Measurements from ENCODE around the gene GPC5. TPM values are rescaled to one million over a fixed set of nuclear protein-coding genes. Genes with fewer than 3 reads are reported as not detected.

GPC5 gene
- total and polyA plus RNA-seq, 9 of the 15 experiments (the other 6 are each of a cell fraction or from before 2014, with no cell fraction given): 0.18 to 0.27 TPM; not detected in 7

GRCh38 chr13:92734068-92734467 lies 1335.6 kb downstream of the GPC5 start (continued):
- TF ChIP-seq NBN (IDR thresholded peaks at IDR 0.05; ENCODE audit: low read depth) (no peak), CBFA2T3 (IDR thresholded peaks at IDR 0.05) (no peak), PRPF4 (IDR thresholded peaks at IDR 0.05; ENCODE audit: insufficient read depth, low read depth, low read length, poor library complexity, severe bottlenecking) (no peak), PHF21A (IDR thresholded peaks at IDR 0.05; ENCODE audit: borderline replicate concordance, low read depth) (no peak), CREB1 (IDR thresholded peaks at IDR 0.05) (no peak), CREB1 (CRISPR knock-in tag; IDR thresholded peaks at IDR 0.05) (no peak), RFX7 (CRISPR knock-in tag; IDR thresholded peaks at IDR 0.05) (no peak)
- TF ChIP-seq, protein P1, sequence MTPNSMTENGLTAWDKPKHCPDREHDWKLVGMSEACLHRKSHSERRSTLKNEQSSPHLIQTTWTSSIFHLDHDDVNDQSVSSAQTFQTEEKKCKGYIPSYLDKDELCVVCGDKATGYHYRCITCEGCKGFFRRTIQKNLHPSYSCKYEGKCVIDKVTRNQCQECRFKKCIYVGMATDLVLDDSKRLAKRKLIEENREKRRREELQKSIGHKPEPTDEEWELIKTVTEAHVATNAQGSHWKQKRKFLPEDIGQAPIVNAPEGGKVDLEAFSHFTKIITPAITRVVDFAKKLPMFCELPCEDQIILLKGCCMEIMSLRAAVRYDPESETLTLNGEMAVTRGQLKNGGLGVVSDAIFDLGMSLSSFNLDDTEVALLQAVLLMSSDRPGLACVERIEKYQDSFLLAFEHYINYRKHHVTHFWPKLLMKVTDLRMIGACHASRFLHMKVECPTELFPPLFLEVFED (CRISPR knock-in tag; conservative IDR thresholded peaks at IDR 0.05): no peak
- TF ChIP-seq, protein P2, sequence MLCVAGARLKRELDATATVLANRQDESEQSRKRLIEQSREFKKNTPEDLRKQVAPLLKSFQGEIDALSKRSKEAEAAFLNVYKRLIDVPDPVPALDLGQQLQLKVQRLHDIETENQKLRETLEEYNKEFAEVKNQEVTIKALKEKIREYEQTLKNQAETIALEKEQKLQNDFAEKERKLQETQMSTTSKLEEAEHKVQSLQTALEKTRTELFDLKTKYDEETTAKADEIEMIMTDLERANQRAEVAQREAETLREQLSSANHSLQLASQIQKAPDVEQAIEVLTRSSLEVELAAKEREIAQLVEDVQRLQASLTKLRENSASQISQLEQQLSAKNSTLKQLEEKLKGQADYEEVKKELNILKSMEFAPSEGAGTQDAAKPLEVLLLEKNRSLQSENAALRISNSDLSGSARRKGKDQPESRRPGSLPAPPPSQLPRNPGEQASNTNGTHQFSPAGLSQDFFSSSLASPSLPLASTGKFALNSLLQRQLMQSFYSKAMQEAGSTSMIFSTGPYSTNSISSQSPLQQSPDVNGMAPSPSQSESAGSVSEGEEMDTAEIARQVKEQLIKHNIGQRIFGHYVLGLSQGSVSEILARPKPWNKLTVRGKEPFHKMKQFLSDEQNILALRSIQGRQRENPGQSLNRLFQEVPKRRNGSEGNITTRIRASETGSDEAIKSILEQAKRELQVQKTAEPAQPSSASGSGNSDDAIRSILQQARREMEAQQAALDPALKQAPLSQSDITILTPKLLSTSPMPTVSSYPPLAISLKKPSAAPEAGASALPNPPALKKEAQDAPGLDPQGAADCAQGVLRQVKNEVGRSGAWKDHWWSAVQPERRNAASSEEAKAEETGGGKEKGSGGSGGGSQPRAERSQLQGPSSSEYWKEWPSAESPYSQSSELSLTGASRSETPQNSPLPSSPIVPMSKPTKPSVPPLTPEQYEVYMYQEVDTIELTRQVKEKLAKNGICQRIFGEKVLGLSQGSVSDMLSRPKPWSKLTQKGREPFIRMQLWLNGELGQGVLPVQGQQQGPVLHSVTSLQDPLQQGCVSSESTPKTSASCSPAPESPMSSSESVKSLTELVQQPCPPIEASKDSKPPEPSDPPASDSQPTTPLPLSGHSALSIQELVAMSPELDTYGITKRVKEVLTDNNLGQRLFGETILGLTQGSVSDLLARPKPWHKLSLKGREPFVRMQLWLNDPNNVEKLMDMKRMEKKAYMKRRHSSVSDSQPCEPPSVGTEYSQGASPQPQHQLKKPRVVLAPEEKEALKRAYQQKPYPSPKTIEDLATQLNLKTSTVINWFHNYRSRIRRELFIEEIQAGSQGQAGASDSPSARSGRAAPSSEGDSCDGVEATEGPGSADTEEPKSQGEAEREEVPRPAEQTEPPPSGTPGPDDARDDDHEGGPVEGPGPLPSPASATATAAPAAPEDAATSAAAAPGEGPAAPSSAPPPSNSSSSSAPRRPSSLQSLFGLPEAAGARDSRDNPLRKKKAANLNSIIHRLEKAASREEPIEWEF (CRISPR knock-in tag; IDR thresholded peaks at IDR 0.05): no peak
